Middle frontal gyrus (tissue), 1 donor: ENCODE results near the gene SLC22A16.

Source experiments
- DNase-seq: peaks from one replicate; pipeline ENCODE4 v3.0.0-alpha.2; 2015; ENCODE audit warnings: low spot score; ENCODE audit errors: extremely low spot score

Gene SLC22A16

DNA sequence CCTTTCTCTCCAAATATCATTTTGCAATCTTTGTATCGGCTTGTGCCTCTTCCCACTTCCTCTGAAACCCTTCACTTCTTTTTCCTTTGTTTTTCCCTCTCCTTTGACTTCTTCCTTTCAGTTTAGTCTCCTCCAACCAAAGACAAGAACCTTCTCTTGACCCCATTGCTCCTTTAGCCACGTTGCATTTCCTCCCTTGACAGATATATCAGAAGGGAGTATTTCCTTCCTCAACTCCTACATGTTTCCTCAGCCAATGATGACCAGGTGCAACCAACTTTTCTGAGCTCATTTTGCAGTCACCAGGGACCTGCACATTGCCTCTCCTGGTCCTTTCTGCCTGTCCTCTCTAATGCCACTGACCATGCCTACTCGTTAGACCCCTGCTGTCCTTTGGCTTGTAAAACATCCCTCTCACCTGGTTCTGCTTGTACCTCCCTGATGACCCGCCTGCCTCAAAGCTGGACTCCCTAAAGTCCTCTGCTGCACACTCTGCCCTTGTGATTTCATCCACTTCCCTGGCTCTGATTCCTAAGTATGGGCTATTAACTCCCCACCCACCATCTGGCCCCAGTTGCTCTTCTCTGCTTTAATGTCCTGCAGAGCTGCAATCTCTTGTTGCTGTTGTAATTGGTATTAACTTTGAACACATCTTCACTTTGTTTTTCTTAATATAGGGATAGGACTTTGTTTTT is 27.4 kb downstream of the SLC22A16 start:
- no peak for DNase-seq

DNA sequence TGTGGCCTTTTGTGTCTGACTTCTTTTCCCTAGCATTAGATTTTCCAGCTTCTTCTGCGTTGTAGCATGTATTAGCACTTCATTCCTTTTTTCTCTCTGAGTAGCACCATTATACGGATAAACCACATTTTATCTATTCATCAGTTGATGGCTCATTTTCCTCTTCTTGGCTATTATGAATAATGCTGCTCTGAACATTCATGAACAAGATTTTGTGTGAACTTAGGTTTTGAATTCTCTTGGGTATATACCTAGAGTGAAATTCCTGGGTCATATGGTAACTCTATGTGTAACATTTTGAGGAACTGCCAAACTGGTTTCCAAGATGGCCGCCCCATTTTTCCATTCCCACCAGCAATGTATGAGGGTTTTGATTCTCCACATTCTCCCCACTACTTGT is 28.7 kb downstream of the SLC22A16 start:
- no peak for DNase-seq

DNA sequence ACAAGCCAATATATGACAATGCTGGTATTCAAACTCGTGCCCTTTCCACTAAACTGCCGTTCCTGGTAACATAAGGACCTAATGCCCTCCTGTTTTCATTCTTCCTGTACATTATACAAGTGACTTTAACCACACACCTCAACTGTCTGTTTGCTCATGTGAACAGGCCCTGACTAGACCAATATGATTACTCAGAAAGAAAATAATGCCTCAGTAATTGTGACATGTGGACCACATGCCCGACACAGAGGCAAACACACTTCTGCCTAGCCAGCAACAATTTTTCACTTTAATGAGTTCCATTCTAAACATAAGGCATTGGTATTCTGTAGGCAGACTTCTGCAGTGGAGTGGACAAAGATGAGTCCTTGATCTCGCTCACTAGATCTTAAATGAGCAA is 30.0 kb downstream of the SLC22A16 start:
- DNase-seq, result no peak

DNA sequence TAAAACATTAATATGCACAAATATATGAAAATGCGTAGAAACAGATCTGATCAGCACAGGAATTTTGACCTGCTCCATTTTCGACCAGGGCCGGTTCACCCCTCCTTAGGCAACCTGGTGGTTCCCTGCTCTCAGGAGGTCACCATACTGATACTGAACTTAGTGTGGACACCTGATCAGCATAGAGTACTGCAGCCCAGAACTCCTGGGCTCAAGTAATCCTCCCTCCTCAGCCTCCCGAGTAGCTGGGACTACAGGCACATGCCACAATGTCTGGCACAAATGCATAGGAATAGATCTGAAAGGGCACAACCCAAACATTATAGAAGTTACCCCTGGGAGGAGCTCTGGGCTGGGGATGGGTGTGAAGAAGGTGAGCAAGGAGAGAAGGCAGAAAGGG is 36.4 kb downstream of the SLC22A16 start:
- DNase-seq, result no peak

DNA sequence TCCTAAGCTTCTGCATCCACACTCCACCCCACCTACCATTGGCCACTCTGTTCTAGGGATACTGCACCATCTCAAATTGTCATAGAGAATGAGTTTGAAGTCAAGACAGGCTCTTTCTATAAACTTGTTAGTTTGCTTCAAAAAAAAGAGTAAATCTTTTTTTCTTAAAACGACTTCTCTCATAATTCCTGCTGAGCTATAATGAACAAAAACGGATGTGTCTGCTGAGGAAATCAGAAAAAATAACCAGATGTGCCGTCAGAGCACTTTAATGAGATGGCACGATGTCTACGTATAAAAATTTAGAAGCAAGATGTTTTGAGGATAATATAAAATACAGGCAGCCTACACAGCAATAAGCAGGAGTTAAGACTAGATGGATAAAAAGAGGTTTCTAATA is 37.1 kb downstream of the SLC22A16 start:
- DNase-seq, result no peak

DNA sequence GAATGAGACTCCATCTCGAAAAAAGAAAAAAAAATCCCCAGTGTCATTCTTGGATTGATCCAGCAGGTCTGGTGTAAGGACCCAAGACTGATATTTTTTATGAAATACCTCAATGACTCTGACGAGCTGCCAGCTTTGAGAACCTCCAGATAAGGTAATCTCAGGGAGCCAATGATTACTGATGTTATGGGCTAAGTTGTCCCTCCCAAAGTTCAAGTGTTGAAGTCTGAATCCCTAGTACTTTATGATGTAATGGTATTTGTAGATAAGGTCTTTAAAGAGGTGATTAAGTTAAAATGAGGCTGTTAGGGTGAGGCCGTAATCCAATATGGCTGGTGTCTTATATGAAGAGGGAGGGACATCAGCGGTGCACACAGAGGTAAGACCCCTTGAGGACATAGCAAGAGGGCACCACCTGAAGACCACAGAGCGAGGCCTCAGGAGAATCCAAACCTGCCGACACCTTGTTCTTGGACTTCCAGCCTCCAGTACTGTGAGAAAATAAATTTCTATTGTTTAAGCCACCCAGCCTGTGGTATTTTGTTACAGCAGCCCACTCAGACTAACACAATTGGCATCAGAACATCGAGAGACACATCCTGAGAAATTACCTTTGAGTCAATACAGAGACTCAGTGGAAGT is 41.3 kb downstream of the SLC22A16 start:
- no peak for DNase-seq

DNA sequence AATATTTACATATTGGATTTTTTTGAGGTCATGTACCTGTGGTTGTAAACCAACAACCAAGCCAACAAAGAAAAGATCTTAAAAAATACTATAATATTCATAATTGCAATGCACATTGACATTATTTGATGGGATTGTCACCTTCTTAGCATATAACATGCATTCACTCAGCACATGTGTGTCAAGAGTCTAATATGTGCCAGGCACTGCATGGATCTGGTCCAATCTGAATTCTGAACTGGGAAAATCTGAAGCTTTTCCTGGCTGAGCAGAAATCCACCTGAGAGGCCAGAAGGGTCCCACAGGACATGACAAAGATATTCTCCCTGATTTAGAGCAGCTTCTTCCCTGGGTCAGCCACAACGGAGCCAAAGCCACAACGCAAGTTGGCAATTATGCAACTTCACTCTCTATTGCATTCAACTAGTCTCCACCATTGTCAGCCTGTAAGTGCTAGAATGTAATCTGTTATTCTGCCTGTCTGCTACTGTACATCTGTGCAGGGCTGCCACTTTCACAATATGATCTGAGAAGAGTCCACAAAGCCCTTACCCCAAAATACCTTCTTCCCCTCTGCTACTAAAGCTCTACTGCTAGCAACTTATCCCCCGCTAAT is 44.0 kb downstream of the SLC22A16 start:
- no peak for DNase-seq

DNA sequence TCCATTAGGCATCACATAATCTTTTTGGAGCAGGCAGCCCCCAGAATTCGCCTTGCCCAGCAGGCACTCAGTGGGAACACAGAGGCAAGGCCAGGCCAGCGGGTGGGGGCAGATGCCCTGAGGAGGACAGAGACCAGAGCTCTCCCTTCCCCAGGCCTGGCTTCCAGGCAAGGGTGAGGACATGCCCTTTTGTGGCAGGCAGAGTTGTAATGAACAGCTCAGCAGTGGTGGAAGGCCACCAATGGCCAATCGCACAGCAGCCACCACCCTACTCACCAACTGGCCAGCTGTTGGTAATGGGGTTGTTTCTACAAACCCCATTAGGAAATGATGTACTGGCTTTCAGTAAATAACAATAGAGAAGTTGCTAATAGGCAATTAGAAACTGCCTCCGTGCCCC is 45.7 kb downstream of the SLC22A16 start:
- DNase-seq, result no peak

DNA sequence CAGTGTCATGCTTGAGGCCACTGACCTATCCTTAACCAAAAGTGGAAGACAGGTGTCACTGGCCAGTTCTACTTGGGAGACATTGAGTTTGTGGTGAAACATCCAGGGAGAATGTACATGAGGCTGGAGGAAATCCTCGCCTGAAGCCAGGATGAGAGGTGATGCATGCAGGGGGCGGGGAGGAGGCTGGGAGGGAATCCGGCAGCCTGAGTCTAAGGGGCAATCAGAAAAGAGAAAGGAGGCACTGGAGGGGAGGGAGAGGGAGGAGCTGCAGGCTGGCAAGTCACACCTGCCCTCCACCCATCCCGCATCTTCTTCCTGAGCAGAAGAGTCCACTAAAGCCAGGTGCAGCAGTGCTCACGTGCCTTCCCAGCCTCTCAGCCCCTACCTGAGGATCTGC is 46.2 kb downstream of the SLC22A16 start:
- DNase-seq, result no peak

DNA sequence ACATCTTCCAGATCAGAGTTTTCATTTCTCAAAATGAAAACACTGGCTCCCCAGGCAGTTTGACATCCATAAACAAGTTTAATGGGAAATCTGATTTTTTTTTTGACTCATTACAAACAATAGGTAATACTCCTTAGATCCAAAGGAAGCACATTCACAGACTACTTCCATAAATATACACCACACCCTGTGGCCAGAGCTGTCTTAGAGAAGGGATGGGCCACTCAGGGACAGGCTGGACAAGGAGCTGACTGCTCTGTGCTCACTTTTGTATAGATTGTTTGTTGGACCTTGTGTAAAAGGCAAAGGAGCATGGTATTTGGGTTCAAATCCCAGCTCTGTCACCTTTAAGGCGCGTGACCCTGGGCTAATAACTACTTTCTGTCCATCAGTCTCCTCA is 48.3 kb downstream of the SLC22A16 start:
- no peak for DNase-seq

DNA sequence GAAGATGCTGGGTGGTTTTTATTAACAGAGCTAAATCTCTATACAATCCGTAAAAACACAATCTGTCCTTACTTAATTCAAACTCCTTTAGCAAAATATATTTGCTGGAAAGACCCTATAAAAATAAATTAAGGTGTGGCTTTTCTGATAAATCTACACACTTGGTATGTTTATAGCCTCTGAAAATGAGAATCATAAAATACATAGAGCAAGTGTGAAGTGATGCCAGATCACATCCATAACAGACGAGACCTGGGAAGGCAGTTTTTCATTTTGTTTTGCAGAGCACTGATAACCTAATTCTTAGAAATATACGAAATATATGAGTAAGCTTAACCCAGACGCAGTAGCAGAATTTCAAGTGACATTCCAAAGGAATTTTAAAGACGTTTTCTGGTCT is 50.6 kb downstream of the SLC22A16 start:
- no peak for DNase-seq

DNA sequence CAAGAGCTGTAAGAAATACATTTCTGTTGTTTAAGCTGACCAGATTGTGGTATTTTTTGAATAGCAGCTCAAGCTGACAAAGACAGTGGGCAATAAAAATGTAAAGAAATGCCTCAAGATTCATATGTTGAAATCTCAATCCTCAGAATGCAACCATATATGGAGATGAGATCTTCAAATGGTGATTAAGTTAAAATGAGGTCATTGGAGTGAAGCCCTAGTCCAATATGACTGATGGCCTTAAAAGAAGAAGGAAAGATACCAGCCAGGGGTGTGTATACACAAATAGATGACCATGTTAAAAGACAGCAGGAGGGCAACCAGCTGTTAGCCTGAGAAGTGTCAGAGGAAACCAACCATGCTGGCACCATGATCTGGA is 54.0 kb downstream of the SLC22A16 start:
- no peak for DNase-seq

DNA sequence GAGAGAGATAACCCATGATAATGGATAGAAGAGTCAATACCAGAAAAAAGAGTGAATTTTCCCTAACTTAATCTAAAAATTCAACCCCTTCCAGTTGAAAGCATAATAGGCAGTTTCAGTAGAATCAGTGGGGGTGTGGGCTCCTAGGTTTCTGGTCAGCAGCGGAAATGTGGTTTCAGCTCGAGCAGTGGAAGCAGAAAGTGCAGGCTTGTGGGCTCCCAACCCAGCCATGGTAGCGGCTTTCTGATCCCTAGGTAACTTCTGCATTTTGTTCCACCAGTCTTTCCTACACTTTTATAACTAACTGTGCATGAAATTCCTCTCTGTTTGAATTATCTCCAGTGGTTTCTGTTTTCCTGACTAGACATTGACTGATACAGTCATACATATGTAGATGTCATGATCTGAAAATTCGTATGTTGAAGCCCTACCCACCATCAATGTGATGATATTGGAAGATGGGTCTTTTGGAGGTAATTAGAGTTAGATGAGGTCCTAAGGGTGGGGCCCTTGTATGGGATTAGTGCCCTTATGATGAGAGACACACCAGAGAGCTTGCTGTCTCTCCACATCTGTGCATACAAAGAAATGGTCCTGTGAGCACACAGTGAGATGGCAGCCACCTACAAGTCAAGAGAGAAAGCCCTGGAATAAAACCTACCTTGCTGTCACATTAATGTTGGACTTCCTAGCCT is 54.5 kb downstream of the SLC22A16 start:
- DNase-seq, result no peak

DNA sequence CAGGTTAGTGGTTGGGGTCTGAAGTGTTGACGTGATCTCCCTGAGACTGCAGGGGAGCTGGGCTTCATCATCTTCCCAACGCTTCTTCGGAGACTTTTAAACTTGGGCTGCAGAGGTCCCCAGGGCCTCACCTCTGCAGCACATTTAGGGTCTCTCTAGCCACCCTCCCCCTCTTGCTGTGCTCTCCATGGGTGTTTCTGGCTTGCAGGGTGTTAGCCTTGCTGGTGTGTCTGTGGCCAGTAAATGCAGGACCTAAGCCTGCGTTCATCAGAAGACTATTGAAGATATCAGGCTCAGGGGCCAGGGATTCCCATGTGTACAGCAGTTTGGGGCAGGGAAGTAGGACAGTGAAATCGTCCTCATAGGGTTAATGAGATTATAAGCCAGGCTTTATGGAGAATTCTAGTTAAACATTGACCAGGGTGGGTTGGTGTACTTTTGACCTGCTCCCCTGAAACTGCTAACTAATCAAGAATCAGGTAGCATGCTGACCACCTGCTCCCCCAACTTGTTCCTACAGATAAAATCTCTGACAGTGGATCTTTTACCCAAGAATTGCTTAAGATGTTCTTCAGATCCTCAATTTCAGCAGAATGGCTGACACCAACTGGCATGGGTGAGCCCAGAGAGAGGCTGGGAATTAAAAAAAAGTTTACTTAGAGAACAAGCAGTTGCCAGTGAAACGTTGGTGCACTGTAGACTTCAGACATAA is 57.2 kb downstream of the SLC22A16 start:
- DNase-seq, result no peak

DNA sequence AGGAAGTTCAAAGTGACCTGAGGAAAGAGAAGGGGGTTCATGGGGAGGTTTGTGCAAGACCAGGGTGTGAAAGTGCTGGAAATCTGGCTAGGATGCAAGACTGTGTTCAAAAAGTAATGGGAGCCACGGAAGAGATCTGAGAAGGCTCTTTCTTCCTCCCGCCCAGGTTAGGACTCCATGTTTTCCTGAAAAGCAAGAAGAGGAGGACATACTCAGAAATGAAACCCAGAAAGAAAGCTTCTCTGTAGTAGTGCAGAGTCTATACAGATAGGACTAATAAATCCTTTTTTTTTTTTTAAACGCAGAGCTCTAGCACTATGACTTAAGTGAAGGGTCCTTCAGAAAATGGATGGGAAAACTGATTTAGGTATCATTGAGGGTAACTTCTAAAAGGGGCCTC is 57.8 kb downstream of the SLC22A16 start:
- DNase-seq, result no peak

DNA sequence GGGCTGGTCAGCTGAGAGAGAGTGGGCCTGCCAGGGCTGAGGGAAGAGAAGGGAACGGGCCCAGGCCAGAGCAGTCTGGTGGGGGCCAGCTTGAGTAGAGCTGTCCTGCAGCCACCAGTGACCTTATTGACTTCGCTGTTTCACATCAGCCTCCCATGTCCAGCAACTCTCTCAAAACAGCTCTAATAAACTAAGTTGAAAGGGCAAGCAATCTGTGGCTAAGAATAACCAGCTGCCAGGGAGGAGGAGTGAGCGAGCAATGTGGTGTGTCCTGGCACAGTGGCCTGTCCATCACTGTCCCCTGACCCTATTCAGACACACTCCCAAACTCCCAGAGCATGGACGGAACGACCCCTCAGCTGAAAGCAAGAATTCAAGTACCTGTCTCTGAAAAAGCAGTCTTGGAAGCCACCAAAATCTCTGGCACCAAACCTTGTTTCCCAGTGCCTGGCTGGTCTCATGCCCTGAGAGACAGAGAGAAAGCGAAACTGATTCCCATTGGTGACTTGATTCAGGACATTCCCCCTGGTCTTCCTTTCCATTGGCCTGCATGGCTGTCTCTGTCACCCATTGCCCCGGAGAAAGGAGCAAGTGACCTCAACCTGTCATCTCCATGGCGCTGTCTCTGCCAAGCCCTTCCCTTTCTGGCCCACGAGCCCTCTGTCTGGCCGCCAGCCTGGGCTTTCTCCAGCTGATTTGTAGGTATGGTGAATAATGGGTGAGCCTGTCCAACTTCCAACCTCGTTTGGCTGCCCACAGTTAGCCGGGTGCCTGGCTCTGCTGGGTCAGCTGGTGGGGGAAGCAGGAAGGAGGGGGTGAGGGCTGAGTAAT is 61.1 kb downstream of the SLC22A16 start, which contains the start of gene DDO:
Gene DDO (minus strand): TSS at position 490 of the 831 bp plus-strand sequence. CDS start 2,113 bp downstream, outside the sequence.
- peak; percentile 67 for DNase-seq

DNA sequence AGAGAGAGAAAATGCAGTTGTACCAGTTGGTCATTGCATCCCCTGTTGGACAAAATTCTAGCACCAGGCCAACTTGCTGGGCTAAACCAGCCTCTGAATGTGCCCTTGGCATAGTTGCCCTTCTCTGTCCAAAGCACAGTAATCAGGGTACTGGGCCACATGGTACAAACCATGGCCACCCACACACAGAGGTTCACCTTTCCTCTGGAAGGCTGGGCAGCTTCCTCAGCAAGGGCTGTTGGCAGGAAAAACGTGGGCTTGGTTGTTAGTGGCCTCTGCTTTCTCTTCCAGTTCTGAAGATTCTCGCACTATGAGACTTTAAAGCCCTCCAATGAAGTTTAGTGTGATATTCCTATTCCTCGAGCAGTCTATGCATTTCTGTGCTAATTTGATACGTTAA is 61.7 kb downstream of the SLC22A16 start:
- DNase-seq, result no peak

DNA sequence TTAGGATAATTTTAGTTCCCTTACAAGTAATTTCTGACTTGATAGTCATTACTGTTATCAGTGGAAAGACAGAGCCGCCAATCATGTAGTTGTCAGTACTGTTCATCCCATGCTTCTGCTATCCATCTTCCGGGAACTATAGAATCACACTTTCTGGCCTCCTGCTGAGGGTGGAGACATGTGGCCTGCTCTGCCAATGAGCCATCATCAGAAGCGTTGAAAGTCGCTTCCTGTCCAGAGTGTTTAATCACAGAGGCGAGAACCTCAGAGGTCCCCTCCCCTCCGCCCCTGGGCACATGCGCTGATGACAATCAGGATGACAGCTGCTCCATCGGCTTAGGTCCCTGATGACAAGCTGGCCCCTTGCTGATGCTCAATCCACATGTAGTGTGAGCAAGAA is 64.1 kb downstream of the SLC22A16 start:
- no peak for DNase-seq

DNA sequence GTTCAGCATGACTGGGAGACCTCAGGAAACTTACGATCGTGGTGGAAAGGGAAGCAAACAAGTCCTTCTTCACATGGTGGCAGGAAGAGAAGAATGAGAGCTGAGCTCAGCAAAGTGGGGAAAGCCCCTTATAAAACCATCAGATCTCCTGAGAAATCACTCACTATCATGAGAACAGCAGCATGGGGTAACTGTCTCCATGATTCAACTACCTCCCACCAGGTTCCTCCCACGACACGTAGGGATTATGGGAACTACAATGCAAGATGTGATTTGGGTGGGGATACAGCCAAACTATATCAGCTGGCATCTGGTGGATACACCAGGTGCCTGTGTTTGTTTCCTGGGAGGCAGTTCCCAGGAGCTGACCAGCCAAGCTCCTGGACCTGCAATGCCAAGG is 65.9 kb downstream of the SLC22A16 start:
- no peak for DNase-seq

DNA sequence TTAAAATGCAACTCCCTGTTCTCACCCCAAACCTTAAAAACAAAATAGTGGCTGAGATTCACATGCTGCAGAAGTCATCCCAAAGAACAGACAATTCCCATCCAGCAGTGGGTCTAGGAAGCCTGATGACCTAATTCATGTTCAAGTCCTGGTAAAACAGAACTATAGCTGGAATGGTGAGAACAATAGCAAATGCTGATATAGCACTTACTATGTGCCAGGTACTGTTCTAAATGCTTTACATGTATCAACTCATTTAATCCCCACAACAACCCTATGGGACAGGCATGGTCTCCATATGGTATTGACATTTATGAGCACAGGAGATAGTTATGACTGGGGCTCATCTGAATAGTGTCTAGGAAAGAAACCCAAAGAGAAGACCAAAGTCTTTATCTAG is 66.6 kb downstream of the SLC22A16 start:
- no peak for DNase-seq

DNA sequence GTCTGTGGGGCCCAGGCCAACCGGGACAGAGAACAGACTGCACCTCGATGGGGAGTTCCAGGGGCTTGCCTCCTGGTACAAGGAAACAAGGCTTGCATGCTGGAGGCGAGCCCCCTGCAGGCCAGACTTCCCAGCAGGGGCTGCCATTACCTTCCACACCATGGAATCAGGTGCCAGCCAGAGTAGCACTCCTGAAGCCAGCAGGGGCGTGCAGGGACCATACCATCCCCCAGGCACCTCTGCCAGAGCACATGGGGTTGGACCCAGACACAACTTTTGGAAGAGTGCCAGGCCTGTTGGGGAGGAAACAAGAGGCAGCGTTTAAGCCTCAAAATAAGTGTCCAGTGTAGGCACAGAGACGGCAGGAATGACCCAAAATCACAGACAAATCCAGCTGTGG is 67.5 kb downstream of the SLC22A16 start:
- no peak for DNase-seq
